ENCODE measurements around the gene MXRA8. TPM values are rescaled to one million over a fixed set of nuclear protein-coding genes. Genes with fewer than 3 reads are reported as not detected.
A peak's percentile ranks its signal among the peaks of the same experiment; 100 is the strongest.

The MXRA8 gene
- total RNA-seq (10 to 100 TPM in 3 of 6 donors, 1 to 10 TPM in 3; 1.6 to 35.8 (median 7.6) TPM), polyA plus RNA-seq (10 to 100 TPM; 16.8 to 17.6 TPM)

- Histone ChIP-seq H3K4me3 (peak within 1 kb of the TSS in 2 of 4 donors; percentile 13 to 19), H3K27me3 (no peaks in the 10 kb centered on the region), H3K9me3 (no peaks in the 10 kb centered on the region), H3K36me3 (no peaks in the 10 kb centered on the region), H3K27ac (peak within 1 kb of the TSS in 1 of 4 donors; percentile 1), H3K4me1 (no peaks in the 10 kb centered on the region)
- FAIRE-seq (no peak), DNase-seq (peak in 3 of 6 donors; percentile 37 to 67 (median 58)), ATAC-seq (peak; percentile 14 to 49 (median 32))
- 31 to 33% methylated on average over 28 to 29 of the region's 29 CpGs for WGBS, 2 donors
- intact Hi-C loops (cut with DNase I): no loop called here
- no peak for TF ChIP-seq CTCF (IDR thresholded peaks at IDR 0.05)
Observed at GRCh38 chr1:1358433-1359271, at the start of gene MXRA8. MXRA8 (minus strand) TSS chr1:1358555; CDS start chr1:1358504, 51 bp downstream.

- intact Hi-C loops (cut with DNase I): no loop called here
- H3K4me3 ChIP-seq: peak overlapping the region; percentile 84 to 99 (median 98)
- peak in 2 of 4 donors; percentile 15 to 25 for ATAC-seq
- H3K27ac ChIP-seq: peak overlapping the region; percentile 66 to 70 (median 69)
- H3K9me3 ChIP-seq: no peaks in the 10 kb centered on the region
- peak in 2 of 6 donors; percentile 53 to 64 for DNase-seq
- 7 to 8% methylated on average over 41 of the region's 41 CpGs for WGBS, 2 donors
- no peak for TF ChIP-seq CTCF (IDR thresholded peaks at IDR 0.05)
- peaks cover 0 to 14% (median 6%) of the 10 kb centered on the region in 3 donors for H3K36me3 ChIP-seq
- no peak for FAIRE-seq
- H3K4me1 ChIP-seq: peaks cover 14 to 20% (median 15%) of the 10 kb centered on the region in 3 donors
- H3K27me3 ChIP-seq: no peaks in the 10 kb centered on the region
Observed at GRCh38 chr1:1407636-1408318, 49.4 kb upstream of the MXRA8 start.

GRCh38 chr1:1406821-1407635 is 48.7 kb upstream of the MXRA8 start, which contains the start of gene MRPL20:
MRPL20 (minus strand) TSS chr1:1407293; CDS start chr1:1407217, 76 bp downstream.
- Histone ChIP-seq H3K4me3 (peak within 1 kb of the TSS; percentile 84 to 99 (median 98)), H3K9me3 (no peaks in the 10 kb centered on the region), H3K27me3 (no peaks in the 10 kb centered on the region), H3K36me3 (peaks cover 0 to 14% (median 8%) of the 10 kb centered on the region in 3 donors), H3K4me1 (peaks cover 14 to 20% (median 15%) of the 10 kb centered on the region in 3 donors), H3K27ac (peak within 1 kb of the TSS; percentile 66 to 70 (median 69))
- DNase-seq (peak; percentile 89 to 97 (median 92)), FAIRE-seq (no peak), ATAC-seq (peak; percentile 98 to 99 (median 98))
- 0 to 1% methylated on average over 92 to 98 of the region's 98 CpGs for WGBS, 2 donors
- TF ChIP-seq CTCF (IDR thresholded peaks at IDR 0.05): no peak
- intact Hi-C loops (cut with DNase I): no loop called here

GRCh38 chr1:1406101-1406820 is 47.9 kb upstream of the MXRA8 start:
- Histone ChIP-seq H3K4me1 (peaks cover 14 to 20% (median 15%) of the 10 kb centered on the region in 3 donors), H3K36me3 (peaks cover 0 to 14% (median 13%) of the 10 kb centered on the region in 3 donors), H3K27ac (peak overlapping the region in 2 of 4 donors; percentile 66 to 69), H3K4me3 (peak overlapping the region; percentile 84 to 99 (median 98)), H3K27me3 (no peaks in the 10 kb centered on the region), H3K9me3 (no peaks in the 10 kb centered on the region)
- peak in 2 of 6 donors; percentile 13 to 61 for DNase-seq
- 33 to 39% methylated on average over 43 of the region's 43 CpGs for WGBS, 2 donors
- FAIRE-seq: no peak
- TF ChIP-seq CTCF (IDR thresholded peaks at IDR 0.05): no peak
- intact Hi-C loops (cut with DNase I): no loop called here
- peak in 1 of 4 donors; percentile 1 for ATAC-seq
